HG03280 (cell line): Measurements from ENCODE around the gene TLL1.
A peak's percentile ranks its signal among the peaks of the same experiment; 100 is the strongest.

Source experiments
- ATAC-seq: cut with Tn5 transposase; IDR thresholded peaks from one replicate; pipeline ENCODE4 v1.9.1; 2021; ENCODE audit warnings: mild to moderate bottlenecking, moderate library complexity; ENCODE audit not compliant: unreplicated experiment

TLL1 gene

DNA sequence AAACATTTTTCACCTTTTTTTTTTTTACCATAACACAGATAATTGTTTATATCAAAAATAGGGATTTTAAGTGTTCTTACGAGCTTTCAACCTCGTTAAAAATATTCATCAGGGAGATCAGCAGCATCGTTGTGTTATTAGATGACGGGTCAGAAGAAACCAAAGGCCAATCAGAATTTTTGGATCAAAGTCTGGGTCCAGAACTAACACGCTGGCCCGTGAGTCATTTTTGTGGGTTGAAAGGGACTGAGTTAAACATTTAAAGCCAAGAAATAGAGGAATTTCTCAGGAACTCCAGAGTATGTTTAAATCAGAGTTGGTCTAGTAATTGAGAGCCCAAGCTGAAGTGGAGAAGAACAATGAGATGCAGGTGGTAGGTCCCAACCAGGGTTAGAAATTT lies 170.8 kb downstream of the TLL1 start:
- no peak for ATAC-seq

DNA sequence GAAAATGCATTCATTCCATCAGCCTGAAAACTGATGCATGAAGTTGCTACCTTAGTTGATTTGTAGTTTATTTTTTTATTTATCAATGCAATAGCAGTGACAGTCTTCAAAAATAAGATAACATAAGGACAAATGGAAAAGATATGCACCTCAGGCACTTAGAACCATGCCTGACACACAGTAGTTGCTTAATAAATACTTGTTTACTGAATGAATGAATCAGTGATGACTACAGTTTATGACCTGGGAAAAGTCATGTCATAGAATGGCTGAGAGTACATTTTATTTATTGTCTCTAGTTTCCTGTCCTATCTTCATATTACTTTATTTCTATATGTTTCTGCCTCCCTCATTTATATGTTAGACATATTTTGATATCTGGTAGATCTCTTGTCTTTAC lies 171.8 kb downstream of the TLL1 start:
- ATAC-seq, result no peak

DNA sequence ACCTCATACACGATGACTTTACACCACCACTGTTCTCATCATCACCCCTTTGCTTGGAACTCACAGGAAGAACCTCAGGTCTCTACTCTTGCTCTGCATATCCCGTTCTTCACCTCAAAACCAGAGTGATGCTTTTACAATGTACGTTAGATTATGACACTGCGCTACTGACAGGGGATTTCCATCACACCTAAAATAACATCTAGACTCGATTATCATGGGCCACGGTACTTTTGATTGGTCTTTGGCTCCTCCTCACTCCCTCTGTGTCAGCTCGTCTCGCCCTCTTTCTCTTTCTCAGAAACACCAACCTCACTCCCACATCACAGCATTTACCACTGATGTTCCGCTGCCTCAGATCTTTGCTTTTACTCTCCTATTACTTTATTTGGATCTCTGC lies 172.4 kb downstream of the TLL1 start:
- peak; percentile 83 for ATAC-seq

DNA sequence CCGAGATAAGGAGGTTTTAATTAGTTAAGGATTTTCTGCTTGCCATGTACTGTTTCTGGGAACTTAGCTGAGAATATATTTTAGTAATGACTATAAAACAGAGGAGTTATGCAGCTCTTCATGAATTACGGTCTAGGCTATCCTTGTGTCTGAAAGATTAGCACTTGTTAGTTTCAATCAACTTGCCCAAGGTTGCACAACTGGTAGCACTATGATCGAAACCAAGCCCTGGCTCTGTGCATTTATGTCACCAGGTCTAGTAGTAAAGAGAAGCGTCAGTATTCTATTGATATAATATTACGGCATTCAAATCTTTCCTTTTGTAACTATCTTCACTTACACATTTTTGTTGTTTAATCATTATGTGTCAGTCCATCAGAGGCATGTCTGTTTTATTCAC lies 176.0 kb downstream of the TLL1 start:
- ATAC-seq, result peak; percentile 36

DNA sequence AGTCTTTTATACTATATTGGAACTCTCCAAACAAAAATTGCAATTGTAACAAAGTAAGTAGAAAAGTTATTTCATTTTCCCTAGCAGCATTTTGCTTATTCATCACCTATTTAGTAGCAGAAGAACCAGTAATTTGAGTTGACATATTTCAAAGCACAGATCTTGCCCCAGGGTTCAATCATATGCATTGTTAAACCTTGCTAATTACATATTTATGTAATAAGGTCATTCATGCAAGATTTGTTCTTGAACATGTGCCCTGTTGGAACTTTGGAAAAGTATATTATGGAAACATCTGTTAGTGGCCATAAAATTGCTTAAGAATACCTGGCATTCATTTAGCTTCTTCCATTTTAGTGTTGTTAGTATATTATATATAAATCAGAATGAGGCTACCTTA lies 191.7 kb downstream of the TLL1 start:
- no peak for ATAC-seq

DNA sequence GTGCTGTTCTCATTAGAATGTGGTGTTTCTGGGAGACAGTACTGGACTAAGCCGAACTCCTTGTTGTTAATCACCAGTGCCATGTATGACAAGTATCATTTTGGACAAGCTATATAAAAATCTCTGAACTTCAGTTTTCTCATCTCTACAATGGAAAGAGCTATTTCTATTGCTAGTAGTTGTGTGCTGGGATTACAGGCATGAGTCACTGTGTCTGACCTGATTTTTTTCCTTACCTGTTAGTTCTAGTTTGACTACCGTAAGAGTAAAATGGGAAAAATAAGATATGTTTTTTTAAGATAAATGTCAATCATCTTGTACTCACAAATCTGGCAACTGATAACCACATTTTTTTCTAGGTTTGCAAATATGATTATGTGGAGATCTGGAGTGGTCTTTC lies 192.3 kb downstream of the TLL1 start:
- no peak for ATAC-seq

DNA sequence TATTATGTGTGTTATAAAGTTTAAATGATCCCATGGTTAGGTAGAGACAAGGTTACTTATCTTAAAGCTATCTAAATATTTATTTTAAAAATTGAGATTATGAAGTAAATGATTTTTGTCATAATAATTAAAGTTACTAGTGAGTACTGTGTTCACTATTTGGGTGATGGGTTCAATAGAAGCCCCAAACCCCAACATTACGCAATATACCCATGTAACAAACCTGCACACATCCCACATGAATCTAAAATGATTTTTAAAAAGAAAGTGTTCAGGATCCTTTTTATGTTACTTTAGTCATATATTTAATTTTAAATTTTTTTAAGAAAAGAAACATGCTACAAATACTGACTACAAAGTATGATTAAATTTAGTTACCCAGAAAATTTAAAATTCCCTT lies 193.9 kb downstream of the TLL1 start:
- ATAC-seq, result no peak

DNA sequence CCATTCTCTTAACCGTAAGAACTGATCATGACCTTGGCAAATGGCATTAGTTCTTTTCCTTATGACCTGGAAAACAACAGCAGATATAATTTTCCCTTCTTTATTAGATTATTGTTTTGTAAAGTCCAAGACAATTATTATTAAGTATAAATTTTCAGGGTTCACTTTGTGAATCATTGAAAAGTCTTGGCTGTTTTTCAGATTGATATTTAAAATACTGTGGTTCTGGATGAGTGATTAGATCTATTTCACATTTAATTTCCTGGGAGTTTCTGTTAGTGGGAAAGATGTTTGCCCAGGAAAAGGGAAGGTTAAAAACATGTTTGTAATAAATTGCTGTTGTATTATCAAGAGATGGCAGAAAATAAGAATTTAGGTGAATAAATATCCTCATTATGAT lies 194.9 kb downstream of the TLL1 start:
- ATAC-seq, result no peak

DNA sequence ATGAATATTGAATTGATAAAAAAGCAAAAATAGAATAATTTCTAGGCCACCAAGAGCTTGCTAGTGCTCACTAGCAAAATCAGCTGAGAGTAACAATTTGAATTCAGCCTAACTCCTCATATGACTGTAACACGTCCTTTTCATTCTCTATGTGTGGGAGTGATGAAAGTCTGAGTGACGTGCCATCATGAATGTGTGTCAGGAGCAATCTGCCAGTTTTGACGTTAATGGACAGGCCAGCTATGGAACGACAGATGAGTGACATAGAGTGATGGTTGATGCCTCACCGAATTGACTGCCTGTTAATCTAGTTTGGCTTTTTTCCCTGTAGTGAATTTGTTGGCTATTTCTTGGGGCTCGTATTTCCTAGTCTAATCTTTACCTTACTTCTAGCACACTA lies 200.7 kb downstream of the TLL1 start:
- ATAC-seq, result no peak

DNA sequence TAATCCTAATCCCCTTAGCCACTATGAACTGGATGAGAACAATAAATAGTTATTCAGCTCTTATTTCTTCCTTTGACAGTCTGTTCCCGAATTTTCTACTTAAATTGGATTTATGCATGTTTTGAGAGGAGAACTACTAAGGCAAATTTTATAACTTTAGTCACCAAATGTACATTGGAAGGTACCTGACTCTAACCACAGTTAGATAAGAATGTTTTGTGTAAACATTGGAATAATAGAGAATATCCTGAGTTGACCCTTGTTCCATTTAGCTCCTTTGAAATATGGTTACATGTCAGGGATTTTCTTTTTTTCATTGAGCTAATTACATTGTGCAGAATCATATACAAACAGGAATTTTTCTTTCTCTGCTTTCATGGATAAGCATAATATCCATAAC lies 202.6 kb downstream of the TLL1 start:
- ATAC-seq, result no peak

DNA sequence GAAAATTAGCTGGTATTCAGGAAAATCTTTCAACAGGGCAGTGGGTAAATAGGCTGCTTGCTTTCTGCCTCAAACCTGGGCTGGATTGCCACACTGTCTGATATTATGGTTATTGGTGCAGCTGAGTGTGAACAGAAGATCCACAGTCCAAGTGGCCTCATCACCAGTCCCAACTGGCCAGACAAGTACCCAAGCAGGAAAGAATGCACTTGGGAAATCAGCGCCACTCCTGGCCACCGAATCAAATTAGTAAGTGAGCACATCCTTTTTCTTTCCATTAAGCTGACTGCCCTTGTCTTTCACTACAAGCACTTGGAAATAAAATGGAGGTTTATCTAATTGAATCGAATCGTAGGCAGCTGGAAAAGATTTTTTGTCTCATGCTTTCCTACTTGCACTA lies 204.7 kb downstream of the TLL1 start:
- no peak for ATAC-seq

DNA sequence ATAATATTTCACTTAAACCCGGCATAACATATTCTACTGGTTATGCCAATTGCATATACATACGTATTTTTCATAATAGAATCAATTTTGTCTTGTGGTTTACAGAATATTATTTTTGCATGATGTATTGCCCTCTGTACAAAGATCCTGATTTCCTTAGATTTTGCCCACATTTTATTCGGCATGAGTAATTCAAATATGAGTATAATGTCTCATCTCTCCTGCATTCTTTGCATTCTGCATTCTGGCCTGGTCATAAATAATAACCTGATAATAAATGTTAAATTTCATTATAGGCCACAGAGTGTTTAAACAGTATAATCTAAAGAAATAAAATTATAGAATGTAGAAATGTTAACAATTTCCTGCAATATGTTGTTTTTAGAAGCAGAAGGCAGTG lies 205.3 kb downstream of the TLL1 start:
- no peak for ATAC-seq

DNA sequence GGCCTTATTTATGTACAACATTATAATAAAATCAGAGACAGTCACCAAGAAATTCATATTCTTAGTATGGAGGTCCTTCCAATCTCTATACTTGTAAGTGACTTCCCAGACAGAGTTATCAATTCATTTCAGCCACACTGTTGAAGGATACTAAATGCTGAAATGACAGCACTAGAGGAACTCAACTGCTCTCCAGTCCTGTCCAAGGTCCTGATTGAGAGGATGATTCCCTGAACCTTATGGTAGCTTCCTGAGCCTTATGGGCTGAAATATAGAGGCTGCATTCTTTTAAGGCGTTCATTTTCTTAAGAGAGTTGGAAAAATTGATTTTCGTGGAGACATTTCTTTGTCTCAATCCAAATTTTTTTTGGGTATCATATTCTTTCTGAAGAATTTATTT lies 205.9 kb downstream of the TLL1 start:
- ATAC-seq, result no peak

DNA sequence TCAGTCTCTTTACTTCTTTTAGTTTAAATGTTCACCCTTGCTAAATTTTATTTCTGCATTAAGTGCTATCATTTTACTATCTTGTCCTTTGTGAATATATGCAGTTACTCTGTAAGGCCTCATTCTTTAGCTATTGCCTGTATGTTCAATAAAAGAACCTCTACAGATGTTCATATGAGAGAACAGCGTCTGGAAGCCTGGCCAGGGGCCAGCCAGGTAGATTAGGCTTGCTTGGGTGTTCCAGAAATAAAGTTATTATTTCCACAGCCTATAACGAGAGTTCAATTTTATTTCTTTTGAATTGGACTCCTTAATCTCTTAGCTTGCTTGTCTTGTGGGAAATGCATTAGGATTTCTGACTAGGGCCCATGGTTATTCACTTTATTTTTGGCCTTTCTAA lies 214.5 kb downstream of the TLL1 start:
- ATAC-seq, result no peak

DNA sequence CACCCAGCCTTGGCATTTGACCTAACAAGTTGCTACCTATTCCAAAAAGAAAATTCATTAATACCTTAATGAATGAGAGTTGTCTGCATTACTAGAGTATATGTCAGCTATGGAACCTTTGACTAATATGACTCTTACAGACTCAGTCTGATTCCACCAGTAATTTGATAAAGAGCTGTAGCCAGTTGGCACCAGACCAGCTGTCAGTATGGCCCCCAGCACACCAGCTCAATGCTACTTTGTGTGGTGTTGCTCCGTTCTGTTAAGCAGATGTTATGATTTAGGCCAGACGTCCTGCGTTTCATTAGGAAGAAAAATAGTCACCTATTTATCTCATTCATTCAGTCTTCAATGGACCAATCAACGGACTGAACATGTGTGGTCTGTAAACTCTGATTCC lies 215.5 kb downstream of the TLL1 start:
- ATAC-seq, result no peak

DNA sequence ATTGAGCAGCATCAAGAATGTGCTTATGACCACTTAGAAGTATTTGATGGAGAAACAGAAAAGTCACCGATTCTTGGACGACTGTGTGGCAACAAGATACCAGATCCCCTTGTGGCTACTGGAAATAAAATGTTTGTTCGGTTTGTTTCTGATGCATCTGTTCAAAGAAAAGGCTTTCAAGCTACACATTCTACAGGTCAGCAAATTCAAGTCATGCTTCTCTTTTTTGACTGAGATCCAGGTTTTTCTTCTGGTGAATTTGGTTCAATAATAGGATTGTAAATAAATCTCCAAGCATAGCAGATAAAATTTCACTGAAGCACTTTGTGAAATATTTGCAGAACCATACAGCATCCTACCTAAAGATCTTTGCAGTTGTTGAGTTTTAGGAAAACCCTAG lies 218.1 kb downstream of the TLL1 start:
- ATAC-seq, result no peak

DNA sequence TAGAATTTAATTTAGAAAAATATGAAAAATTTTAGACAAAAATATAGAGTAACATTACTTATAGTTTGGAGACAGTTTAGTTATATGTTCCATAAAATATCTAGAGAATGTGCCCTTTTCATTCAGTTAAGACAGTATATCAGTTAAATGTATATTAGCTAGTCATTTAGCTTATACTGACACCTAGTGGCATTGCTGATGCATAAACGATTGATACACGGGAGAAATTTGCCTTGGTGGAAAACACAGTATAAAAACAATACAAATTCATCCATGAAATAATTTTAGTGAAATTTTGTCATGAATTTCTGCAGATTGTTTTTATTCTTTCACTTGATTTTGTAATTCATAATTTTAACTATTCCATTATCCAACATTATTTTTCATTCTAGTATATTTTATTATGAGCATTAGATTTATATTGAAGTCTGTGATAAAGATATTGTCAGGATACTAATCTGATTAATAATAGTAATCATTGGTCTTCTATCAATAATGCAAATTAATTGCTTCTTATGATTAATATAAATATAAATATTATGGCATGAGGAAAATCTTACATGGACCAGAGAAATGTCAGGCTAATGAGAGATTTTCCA lies 219.0 kb downstream of the TLL1 start:
- ATAC-seq, result peak; percentile 83

DNA sequence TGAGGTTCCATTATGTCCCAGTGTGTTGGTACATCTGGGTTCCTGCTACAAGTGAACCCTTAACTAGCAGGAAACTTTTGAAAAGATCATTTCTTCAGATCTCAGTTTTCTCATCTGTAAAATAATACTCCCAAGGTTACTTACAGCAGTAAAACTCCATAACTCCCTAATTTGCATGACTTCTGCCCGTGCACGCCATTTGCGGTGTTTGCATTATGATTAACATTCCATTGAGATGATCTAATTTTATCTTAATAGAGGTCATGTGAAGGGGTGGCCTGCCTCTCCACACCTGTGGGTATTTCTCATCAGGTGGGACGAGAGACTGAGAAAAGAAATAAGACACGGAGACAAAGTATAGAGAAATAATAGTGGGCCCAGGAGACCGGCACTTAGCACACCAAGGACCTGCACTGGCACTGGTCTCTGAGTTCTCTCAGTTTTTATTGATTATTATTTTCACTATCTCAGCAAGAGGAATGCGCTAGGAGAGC lies 219.8 kb downstream of the TLL1 start:
- ATAC-seq, result no peak

DNA sequence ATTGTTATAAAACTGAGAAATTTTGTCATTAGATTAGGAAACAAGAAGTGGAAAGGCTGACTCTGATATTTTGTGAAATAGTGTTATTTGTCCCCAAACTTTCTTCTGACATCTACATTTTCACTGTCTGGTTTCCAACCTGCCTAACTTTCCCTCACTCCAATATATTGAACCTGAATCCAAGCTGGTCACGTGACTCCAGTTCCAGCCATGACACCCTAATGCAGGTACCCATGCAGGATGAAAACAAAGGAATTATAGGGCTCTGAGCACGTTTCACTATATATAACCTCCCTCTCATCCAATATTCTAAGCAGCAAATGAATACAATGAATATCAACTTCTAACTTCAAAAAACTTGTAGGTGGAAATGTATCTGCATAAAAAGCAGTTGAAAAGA lies 231.6 kb downstream of the TLL1 start:
- ATAC-seq, result no peak

DNA sequence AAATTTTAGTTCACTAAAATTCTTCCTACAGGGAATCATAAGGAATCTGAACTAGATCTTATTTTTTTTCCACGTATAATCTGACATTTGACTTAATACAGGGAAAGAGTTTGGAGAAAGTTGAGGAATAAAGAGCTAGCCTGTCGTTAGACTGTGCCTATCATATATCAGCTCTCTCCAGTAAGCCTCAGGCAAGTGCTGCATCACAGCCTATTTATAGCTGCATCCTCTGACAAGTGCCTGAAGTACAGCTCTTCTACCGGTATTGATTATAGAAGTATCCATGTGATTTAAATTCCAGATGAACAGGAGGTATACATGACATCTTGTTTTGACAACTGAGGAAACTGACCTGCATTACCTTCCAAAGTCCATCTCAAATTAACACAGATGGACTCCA lies 248.9 kb downstream of the TLL1 start:
- no peak for ATAC-seq

DNA sequence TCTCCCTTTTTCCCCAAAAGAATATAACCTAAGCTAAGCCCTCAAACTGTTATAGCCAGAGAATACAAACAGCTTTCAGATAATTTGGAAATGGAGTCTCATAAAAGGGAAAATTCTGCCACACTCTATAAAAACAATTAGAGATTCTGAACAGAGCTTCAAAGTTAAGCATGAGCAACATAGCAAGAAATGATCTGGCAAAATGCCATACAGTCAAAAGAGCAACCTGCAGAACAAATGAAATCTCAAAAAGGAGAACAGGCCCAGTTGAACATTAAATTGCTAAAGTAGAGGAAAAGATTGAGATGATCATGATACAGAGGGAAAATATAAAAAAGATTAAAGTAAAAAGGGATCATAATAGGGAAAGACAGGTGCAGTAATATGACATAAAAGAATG lies 250.5 kb downstream of the TLL1 start:
- no peak for ATAC-seq

DNA sequence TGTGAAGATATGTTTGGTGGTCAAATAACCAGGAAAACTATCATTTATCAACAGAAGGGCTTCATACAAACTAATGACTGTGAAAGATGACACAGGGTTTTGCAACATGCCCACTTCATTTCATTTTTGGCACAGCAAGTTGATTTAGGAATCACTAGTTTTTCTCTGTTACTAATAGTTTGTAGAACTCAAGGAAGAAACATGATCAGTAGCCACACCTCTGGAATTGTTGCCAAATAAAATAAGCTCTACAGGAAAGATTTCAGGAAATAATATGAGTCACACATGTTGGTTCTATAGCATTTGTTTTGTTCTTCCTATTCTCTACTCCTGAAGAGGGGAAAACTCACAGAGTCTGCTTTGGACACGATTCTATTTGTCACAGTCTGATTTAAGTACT lies 255.4 kb downstream of the TLL1 start:
- no peak for ATAC-seq

DNA sequence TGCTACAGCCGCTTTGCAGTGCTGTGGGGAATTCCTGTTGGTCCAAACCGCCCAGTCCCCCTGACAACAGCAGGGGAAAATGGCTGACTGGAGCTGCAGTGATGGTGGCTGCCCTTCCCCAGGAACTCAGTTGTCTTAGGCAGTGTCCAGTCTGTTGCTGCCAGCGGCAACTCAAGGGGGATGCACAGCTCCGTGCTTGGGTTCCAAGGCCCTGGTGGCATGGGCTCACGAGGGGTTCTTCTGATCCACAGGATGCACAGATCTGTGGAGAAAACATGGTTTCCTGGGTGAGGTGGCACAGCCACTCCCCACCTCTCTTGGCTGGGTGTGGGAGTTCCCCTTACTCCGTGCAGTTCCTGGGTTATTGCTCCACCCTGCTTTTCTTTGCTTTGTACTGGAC lies 261.2 kb downstream of the TLL1 start:
- no peak for ATAC-seq

DNA sequence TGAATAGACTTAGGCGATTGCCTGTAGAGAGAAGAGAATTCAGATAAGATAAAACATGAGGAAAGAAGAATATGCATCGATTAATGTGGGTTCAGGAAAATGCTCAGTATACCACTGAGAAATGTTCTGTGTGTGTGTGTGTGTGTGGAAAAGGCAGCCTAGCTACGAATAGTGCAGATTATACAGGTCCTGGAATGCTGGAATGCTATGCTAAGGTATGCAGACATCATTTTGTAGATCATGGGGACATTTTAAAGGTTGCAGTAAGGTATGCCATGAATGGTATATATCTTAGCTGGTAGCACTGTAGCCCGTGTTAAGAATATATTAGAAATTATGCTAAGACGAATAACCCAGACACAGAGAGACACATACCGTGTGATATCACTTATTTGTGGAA lies 267.9 kb downstream of the TLL1 start:
- no peak for ATAC-seq
